Stimulated activated CD4-positive, alpha-beta T cell treated with anti-CD3 and anti-CD28 coated beads, Interleukin-2, amount 100 ng/mL, for 4 hours (primary cell): ENCODE results near the gene KRABD2.
"Not testable (repeated sequence)": the region's sequence is repeated elsewhere in the genome, so short reads cannot be mapped to it uniquely, and the experiment has no call there.

Source experiments
- DNase-seq: peaks from one replicate; pipeline ENCODE4 v3.0.0-alpha.2; 2020; ENCODE audit warnings: low read depth

Gene KRABD2

GRCh38 chr17:8376271-8377067 is at the start of gene KRABD2:
KRABD2 (minus strand) TSS chr17:8376704.
- peak; percentile 79 for DNase-seq

DNA sequence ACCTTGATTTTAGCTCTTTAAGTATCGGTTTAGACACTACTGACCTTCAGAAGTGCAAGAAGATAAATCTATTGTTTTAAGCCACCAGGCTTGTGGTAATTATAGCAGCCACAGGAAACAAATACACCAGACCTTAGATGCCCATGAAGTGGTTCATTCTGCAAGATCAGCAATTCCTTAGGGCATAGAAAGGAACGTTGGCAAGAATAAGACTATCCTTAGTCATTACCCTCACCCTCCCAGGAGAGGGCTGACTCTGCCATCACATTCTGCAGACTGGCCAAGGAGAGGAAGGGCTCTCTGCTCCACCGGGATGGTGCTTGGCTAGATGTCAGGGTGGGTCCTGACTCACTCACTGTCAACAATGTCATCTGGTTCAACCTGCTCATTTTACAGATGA is 45.1 kb upstream of the KRABD2 start:
- no peak for DNase-seq

DNA sequence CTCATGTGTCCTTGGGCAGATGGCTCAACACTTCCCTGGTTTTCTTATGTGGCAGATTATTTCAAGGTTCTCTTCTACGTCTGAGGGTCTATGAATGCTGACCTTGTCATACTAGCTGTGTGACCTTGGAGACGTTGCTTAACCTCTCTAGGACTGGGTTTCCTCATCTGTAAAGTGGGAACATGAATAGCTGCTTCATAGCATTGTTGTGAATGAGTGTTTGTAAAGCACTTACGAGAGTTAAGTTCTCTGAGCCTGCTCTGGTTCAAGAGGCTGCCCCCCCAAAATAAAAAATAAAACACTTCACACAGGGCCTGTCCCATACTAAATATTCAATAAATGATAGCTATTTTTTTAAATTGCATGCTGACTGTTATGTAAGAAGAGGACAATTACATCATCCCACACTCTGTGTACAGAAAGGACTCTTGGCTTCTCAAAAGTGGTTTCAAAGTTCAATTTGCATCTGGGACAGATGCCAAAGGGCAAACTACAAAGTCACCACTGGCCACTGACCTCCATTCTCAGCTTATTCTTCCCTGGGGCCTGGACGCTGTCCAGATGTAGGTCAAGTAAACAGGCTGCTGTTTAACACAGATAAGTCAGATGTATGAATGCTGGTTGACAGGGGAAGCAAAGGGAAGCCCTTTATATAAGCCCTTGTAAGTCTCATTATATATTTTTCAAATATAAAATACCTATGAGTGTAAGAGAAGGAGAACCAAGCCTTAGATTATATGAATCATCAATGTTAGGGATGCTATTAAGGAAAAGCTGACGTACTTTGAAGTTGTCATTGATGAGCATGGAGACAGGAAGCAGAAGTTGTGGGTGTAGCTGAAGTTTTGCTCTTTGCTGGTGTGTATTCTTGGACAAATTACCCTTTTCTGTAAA is 43.8 kb upstream of the KRABD2 start:
- DNase-seq = no peak

DNA sequence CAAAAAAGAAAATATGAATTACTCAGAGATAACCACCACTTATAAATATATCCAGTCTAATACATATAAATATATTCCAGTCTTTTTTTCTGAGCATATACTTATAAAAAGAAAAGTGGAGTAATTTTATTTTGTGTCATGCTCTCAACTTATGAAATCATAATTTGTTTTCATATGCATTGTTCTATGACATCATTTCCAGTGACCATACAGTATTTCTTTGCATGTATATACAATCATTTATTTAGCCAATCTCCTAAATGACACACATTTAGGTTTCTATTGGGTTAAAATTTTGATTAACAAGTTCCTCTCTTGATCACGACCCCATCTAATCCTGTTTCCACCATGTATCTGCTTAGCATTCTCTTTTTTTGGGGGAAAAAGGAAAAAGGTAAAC is 42.8 kb upstream of the KRABD2 start:
- DNase-seq = no peak

DNA sequence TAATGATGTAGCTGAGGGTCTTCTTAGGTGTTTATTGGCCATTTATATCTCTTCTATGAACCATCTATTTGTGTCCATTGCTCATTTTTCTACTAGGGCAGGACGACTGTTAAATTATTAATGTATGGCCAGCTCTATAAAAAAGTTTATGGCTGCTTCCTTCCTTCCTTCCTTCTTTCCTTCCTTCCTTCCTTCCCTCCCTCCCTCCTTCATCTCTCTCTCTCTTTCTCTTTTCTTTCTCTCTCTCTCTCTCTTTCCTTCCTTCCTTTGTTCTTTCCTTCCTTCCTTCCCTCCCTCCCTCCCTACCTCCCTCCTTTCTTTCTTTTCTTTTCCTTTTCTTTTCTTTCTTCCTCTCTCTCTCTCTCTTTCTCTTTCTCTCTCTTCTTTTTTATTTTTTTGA is 42.0 kb upstream of the KRABD2 start:
- DNase-seq = no peak

- no peak for DNase-seq
Observed at GRCh38 chr17:8417806-8418205, 41.3 kb upstream of the KRABD2 start.

DNA sequence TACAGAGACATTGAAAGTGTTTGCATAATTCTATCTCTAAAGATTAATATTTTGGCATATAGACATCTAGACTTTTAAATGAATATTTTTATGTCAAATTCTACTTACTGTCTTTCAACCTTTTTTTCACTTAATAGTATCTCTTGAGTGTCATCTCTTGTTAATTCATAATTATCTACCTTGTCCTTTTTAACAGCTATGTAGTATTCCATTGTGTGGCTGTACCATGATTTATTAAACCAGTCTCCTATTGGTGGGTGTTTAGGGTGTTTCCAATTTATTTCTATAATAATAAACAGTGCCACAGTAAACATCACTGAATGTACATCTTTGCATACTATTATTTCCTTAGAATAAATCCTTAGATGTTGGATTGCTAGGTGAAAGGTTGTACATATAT is 37.4 kb upstream of the KRABD2 start:
- no peak for DNase-seq

DNA sequence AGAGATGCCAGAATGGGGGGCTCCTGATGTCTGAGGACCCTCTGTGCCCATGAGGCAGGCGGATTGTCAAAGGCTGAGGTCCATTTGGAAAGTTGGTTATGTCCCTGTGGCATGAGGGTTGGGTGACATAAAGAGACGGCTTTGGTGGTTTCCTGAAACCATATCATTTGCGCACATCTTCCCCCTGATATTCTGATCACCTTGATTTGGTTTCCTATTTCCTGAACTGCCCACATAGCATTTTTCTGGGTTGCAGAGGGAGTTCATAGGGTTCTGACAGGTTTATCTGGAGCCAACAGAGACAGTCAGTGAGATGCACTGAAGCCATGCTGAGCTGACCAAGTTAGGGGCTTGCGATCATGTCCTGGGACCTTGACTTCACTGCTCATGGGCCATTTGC is 36.8 kb upstream of the KRABD2 start:
- DNase-seq = no peak

GRCh38 chr17:8412089-8412488 is 35.6 kb upstream of the KRABD2 start:
- no peak for DNase-seq

DNA sequence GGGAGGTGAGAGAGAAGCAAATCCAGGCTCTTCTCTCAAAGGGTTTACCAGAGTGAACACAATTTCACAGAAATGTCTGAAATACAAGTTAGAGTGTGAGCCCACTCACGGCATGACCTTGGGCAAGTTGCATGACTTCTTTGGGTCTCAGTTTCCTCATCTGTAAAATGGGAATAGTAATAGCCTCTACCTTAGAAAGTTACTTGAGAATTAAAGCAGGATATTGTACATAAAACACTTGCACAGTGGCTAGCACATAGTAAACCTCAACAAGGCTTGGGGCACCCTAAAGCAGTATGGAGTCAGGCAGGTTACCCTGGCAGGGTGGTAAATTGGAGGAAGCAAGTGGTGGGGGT is 34.4 kb upstream of the KRABD2 start:
- no peak for DNase-seq

GRCh38 chr17:8409966-8410882 is 33.7 kb upstream of the KRABD2 start:
- peak; percentile 61 for DNase-seq

- DNase-seq = no peak
Observed at GRCh38 chr17:8408371-8408770, 31.9 kb upstream of the KRABD2 start.

- no peak for DNase-seq
Observed at GRCh38 chr17:8406174-8406573, 29.7 kb upstream of the KRABD2 start.

DNA sequence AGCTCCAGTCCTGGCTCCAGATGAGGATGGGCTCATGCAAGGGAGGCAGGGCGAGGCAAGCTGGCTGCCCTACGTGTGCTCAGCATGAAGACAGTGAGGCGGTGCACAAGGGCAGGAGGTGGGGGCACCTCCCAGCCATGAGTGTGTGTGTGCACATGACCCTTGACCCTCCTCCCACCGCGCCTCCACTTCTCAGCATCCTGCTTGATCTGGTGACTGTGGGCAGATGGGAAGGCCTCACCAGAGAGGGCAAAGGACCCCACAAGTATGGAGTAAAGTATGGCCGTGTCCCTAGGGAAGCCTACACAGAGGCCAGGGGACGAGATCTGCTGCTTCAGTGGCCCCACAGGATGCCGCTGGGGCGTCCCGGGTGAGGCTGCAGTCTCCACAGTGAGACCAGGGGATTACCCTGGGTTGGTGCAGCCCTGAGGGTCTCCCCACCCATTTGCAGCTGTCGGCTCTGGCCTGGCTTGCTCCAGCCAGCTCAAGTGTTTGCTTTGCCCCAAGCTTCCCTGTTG is 29.1 kb upstream of the KRABD2 start:
- no peak for DNase-seq

GRCh38 chr17:8402921-8403536 is 26.5 kb upstream of the KRABD2 start:
- no peak for DNase-seq

GRCh38 chr17:8401107-8401506 is 24.6 kb upstream of the KRABD2 start:
- DNase-seq = no peak

DNA sequence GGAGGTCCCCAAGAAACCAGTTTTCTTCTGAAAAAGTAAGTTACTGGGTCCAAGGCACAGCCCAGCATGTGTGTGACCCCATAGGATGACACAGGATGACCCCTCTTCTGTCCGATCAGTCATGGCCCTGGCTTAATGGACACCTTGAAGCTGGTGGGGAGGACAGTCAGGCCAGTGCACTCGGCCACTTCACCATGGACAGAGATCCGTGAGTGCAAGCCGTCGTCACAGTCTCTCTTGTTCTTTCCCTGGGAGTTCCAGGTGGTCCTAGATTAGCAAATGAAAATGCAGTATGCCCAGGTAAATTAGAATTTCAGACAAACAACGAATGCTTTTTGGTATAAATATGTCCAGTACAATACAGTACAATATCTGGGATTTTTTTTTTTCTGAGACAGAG is 22.5 kb upstream of the KRABD2 start:
- DNase-seq = no peak

- no peak for DNase-seq
Observed at GRCh38 chr17:8397636-8398035, 21.1 kb upstream of the KRABD2 start, which contains the start of gene RNF222. RNF222 (minus strand) TSS chr17:8397827; CDS start chr17:8393461, 4,366 bp downstream.

DNA sequence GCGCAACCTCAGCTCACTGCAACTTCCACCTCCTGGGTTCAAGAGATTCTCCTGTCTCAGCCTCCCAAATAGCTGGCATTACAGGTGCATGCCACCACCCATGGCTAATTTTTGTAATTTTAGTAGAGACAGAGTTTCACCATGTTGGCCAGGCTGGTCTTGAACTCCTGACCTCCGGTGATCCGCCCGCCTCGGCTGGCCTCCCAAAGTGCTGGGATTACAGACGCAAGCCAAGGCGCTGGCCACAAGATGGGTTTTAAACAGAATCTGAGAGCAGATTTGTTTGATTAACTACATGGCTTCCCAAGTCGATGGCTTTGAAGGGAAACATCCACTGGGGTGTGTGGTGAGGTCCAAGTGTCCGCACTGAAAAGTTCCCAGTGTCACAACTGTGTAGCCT is 18.0 kb upstream of the KRABD2 start:
- not testable (repeated sequence) for DNase-seq

DNA sequence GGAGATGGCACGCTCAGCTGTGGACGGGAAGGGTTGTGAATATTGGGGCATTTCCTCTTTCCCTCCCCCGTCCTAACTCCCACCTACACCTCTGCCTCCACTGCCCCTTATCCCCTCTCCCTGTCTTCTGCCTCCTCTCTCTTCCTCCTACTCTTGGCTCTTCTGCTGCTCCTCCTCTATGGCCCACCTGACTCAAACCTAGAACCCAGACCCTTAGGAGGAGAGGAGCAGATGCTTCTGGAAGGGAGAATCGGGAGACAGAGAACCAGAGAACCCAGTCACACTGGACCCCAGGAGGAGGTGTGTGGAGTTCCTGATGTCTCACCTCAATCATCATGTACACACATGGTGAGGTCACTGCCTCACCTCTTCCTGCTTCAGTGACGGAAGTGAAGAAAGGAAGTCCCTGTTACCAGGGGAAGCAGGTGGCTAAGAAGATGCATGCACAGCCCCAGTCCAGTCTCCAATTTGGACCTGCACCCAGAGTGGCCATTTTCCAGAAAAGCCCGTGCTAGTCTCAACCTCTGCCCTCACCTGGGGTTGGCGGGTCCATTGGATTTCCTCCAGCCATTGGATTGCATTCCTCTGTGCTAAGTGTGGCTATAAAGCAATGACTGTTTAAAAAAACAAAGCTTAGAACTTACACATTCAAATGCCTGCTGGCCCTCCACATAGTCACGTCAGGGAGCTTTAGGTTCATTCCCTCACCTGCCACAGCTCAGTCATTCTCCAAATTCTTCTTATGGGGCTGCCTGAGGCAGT is 17.1 kb upstream of the KRABD2 start:
- DNase-seq = no peak
